ENCODE measurements around the gene IL1RL1. TPM values are rescaled to one million over a fixed set of nuclear protein-coding genes. Genes with fewer than 3 reads are reported as not detected.

The IL1RL1 gene
- total RNA-seq, 1 experiment from 2014 or later, result 5.7 TPM

GRCh38 chr2:102276549-102277201, 34.7 kb upstream of the IL1RL1 start:
- Histone ChIP-seq H4K20me1 (ENCODE audit: low read length) (no peaks in the 10 kb centered on the region), H3K36me3 (ENCODE audit: low read depth, low read length) (no peaks in the 10 kb centered on the region), H3K9me2 (replicated peaks; ENCODE audit: low read length) (no peaks in the 10 kb centered on the region), H3K79me2 (ENCODE audit: low read length) (no peaks in the 10 kb centered on the region), H3K4me2 (ENCODE audit: low read length) (no peak overlapping the region), H3K4me3 (ENCODE audit: low read length) (no peak overlapping the region), H3K27ac (ENCODE audit: low read length) (no peak overlapping the region), H3K9me3 (ENCODE audit: low read length) (no peaks in the 10 kb centered on the region), H2AFZ (ENCODE audit: low read length) (no peak overlapping the region), H3K27me3 (ENCODE audit: low read length) (no peaks in the 10 kb centered on the region), H3F3A (ENCODE audit: low read length, unreplicated experiment) (no peaks in the 10 kb centered on the region), H3K9ac (ENCODE audit: low read length) (no peak overlapping the region), H3K4me1 (ENCODE audit: insufficient read depth, low read length) (no peaks in the 10 kb centered on the region)
- ATAC-seq, result no peak
- no TSS peak for BruUV-seq (replicated peaks)
- ChIA-PET POLR2A (ENCODE audit: unreplicated experiment) (no interaction called here), CTCF (no interaction called here)
- DNase-seq, result no peak
- intact Hi-C loops (cut with micrococcal nuclease), result no loop called here
- no peak for TF ChIP-seq EZH2 (IDR thresholded peaks at IDR 0.05; ENCODE audit: low read length, unreplicated experiment)
- TF ChIP-seq EZH2phosphoT487 (IDR thresholded peaks at IDR 0.05; ENCODE audit: borderline replicate concordance, low read length), result no peak
- TF ChIP-seq, protein P1, sequence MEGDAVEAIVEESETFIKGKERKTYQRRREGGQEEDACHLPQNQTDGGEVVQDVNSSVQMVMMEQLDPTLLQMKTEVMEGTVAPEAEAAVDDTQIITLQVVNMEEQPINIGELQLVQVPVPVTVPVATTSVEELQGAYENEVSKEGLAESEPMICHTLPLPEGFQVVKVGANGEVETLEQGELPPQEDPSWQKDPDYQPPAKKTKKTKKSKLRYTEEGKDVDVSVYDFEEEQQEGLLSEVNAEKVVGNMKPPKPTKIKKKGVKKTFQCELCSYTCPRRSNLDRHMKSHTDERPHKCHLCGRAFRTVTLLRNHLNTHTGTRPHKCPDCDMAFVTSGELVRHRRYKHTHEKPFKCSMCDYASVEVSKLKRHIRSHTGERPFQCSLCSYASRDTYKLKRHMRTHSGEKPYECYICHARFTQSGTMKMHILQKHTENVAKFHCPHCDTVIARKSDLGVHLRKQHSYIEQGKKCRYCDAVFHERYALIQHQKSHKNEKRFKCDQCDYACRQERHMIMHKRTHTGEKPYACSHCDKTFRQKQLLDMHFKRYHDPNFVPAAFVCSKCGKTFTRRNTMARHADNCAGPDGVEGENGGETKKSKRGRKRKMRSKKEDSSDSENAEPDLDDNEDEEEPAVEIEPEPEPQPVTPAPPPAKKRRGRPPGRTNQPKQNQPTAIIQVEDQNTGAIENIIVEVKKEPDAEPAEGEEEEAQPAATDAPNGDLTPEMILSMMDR (conservative IDR thresholded peaks at IDR 0.05; ENCODE audit: low read depth, low read length), result no peak

- no TSS peak for BruUV-seq (replicated peaks)
- POLR2A ChIA-PET (ENCODE audit: unreplicated experiment), result no interaction called here
- Histone ChIP-seq H3K9me3 (ENCODE audit: low read length) (no peaks in the 10 kb centered on the region), H3K9me2 (replicated peaks; ENCODE audit: low read length) (no peaks in the 10 kb centered on the region), H3F3A (ENCODE audit: low read length, unreplicated experiment) (no peaks in the 10 kb centered on the region), H3K36me3 (ENCODE audit: low read depth, low read length) (no peaks in the 10 kb centered on the region), H3K4me2 (ENCODE audit: low read length) (no peak overlapping the region), H2AFZ (ENCODE audit: low read length) (no peak overlapping the region), H3K4me1 (ENCODE audit: insufficient read depth, low read length) (no peaks in the 10 kb centered on the region), H3K27me3 (ENCODE audit: low read length) (no peaks in the 10 kb centered on the region), H3K79me2 (ENCODE audit: low read length) (no peaks in the 10 kb centered on the region), H3K27ac (ENCODE audit: low read length) (no peak overlapping the region), H3K9ac (ENCODE audit: low read length) (no peak overlapping the region), H4K20me1 (ENCODE audit: low read length) (no peaks in the 10 kb centered on the region), H3K4me3 (ENCODE audit: low read length) (no peak overlapping the region)
- TF ChIP-seq EZH2 (IDR thresholded peaks at IDR 0.05; ENCODE audit: low read length, unreplicated experiment), result no peak
- TF ChIP-seq, protein P1 (conservative IDR thresholded peaks at IDR 0.05; ENCODE audit: low read depth, low read length), result no peak
- TF ChIP-seq EZH2phosphoT487 (IDR thresholded peaks at IDR 0.05; ENCODE audit: borderline replicate concordance, low read length), result no peak
- intact Hi-C loops (cut with micrococcal nuclease), result no loop called here
- CTCF ChIA-PET, result no interaction called here
- ATAC-seq, result no peak
- DNase-seq, result no peak
Measured at GRCh38 chr2:102277202-102277700, 34.1 kb upstream of the IL1RL1 start.

GRCh38 chr2:102278720-102279390, 32.5 kb upstream of the IL1RL1 start:
- no peaks in the 10 kb centered on the region for H3K9me2 ChIP-seq (replicated peaks; ENCODE audit: low read length)
- no peaks in the 10 kb centered on the region for H3K9me3 ChIP-seq (ENCODE audit: low read length)
- H3K27me3 ChIP-seq (ENCODE audit: low read length), result no peaks in the 10 kb centered on the region
- peaks cover 3% of the 10 kb centered on the region; the same call in 1 of the 2 replicates for H3K4me1 ChIP-seq (ENCODE audit: insufficient read depth, low read length)
- ATAC-seq (no peak), DNase-seq (no peak)
- no peak overlapping the region for H3K27ac ChIP-seq (ENCODE audit: low read length)
- no peaks in the 10 kb centered on the region for H3K79me2 ChIP-seq (ENCODE audit: low read length)
- no peak overlapping the region for H3K4me2 ChIP-seq (ENCODE audit: low read length)
- ChIA-PET POLR2A (ENCODE audit: unreplicated experiment) (no interaction called here), CTCF (no interaction called here)
- no peaks in the 10 kb centered on the region for H4K20me1 ChIP-seq (ENCODE audit: low read length)
- no peak overlapping the region for H3K9ac ChIP-seq (ENCODE audit: low read length)
- no peaks in the 10 kb centered on the region for H3F3A ChIP-seq (ENCODE audit: low read length, unreplicated experiment)
- intact Hi-C loops (cut with micrococcal nuclease), result no loop called here
- BruUV-seq (replicated peaks), result no TSS peak
- no peak overlapping the region for H3K4me3 ChIP-seq (ENCODE audit: low read length)
- TF ChIP-seq, protein P1 (conservative IDR thresholded peaks at IDR 0.05; ENCODE audit: low read depth, low read length), result no peak
- TF ChIP-seq EZH2phosphoT487 (IDR thresholded peaks at IDR 0.05; ENCODE audit: borderline replicate concordance, low read length) (no peak), EZH2 (IDR thresholded peaks at IDR 0.05; ENCODE audit: low read length, unreplicated experiment) (no peak)
- no peak overlapping the region for H2AFZ ChIP-seq (ENCODE audit: low read length)
- no peaks in the 10 kb centered on the region for H3K36me3 ChIP-seq (ENCODE audit: low read depth, low read length)
